RWPE2 (cell line): ENCODE results near the gene BMAL1.

Experiments used
- ATAC-seq: fragments of 200-7000 bp; cut with Tn5 transposase; 3 replicates; pipeline ENCODE4 v1.9.1; 2021; ENCODE audit warnings: low read depth
- DNase-seq: peaks from one replicate; pipeline ENCODE4 v3.0.0-alpha.2; 2020; ENCODE audit warnings: low spot score
- H3K27ac ChIP-seq: fragments of 450-650 bp; 2 replicates; pipeline ENCODE4 v1.5.1; 2017; ENCODE audit warnings: mild to moderate bottlenecking; ENCODE audit not compliant: poor library complexity, severe bottlenecking
- H3K27me3 ChIP-seq: fragments of 250-450 bp; sonication (Bioruptor Pico); 2 replicates; pipeline ENCODE4 v1.5.1; 2021; ENCODE audit warnings: mild to moderate bottlenecking, moderate library complexity; ENCODE audit not compliant: insufficient read depth, poor library complexity, severe bottlenecking
- H3K36me3 ChIP-seq: fragments of 250-450 bp; sonication (Bioruptor Pico); 2 replicates; pipeline ENCODE4 v1.5.1; 2020; ENCODE audit warnings: low read depth, mild to moderate bottlenecking, moderate library complexity
- H3K4me1 ChIP-seq: fragments of 250-450 bp; sonication (Bioruptor Pico); 2 replicates; pipeline ENCODE4 v1.5.1; 2021; ENCODE audit warnings: mild to moderate bottlenecking, moderate library complexity; ENCODE audit not compliant: insufficient read depth, poor library complexity, severe bottlenecking
- H3K4me3 ChIP-seq: fragments of 250-450 bp; sonication (Bioruptor Pico); 2 replicates; pipeline ENCODE4 v1.5.1; 2021; ENCODE audit warnings: mild to moderate bottlenecking, moderate library complexity; ENCODE audit not compliant: severe bottlenecking
- H3K9me3 ChIP-seq: fragments of 250-450 bp; sonication (Bioruptor Pico); 2 replicates; pipeline ENCODE4 v1.5.1; 2021; ENCODE audit warnings: mild to moderate bottlenecking, moderate library complexity; ENCODE audit not compliant: severe bottlenecking
- TF ChIP-seq, protein P1 (sequence below): fragments of 450-650 bp; IDR thresholded peaks from one replicate; pipeline ENCODE4 v1.5.1; 2017; ENCODE audit warnings: mild to moderate bottlenecking, moderate library complexity; ENCODE audit not compliant: poor library complexity, severe bottlenecking

The BMAL1 gene

DNA sequence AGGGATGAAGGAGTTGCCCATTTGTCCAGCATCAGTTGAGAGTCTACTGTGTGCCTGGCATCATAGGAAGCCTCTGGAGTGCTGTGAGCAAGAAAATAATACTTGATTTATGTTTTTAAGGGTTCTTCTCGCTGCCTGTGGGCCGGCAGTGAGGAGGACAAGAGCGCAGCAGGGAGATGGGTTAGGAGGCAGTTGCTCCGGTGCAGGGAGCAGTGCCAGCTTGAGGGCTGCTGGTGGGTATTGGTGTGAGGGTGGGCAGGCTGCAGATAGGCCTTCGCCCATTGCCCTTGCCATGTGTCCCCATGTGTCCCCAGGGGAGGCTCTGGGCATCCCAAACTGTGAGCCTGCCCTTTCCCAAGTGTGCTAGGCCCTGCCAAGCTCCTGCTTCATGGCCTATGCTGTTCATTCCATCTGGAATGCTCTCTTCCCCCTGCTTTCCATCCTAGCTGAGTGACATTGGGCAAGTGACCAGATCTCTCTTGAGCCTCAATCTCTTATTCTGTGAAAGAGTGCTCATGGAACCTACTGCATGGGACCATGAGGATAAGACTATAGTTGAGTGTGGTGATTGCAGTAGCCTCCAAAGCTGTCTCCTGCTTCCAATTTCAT lies 19.8 kb downstream of the BMAL1 start:
- no peak for ATAC-seq
- no peak overlapping the region for H3K4me3 ChIP-seq

DNA sequence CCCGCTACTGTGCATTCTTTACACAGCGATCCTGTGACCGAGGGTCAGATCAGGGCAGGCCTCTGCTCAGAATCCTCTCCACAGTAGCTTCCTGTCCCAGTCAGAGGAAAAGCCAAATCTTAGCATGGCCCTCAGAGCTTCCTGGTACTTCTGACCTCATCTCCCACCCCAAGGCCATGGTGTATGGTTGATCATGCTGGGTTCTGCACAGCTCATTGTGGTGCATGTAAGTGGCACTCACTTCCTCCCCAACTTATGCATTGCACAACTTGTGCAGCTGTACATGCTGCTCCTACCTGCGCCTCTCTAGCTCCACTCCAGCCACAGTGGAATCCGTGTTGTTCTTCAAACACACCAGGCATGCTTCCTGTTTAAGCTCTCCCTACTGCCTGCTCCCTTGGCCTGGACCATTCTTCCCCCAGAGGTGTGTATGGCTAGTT lies 20.3 kb downstream of the BMAL1 start:
- TF ChIP-seq, protein P1, sequence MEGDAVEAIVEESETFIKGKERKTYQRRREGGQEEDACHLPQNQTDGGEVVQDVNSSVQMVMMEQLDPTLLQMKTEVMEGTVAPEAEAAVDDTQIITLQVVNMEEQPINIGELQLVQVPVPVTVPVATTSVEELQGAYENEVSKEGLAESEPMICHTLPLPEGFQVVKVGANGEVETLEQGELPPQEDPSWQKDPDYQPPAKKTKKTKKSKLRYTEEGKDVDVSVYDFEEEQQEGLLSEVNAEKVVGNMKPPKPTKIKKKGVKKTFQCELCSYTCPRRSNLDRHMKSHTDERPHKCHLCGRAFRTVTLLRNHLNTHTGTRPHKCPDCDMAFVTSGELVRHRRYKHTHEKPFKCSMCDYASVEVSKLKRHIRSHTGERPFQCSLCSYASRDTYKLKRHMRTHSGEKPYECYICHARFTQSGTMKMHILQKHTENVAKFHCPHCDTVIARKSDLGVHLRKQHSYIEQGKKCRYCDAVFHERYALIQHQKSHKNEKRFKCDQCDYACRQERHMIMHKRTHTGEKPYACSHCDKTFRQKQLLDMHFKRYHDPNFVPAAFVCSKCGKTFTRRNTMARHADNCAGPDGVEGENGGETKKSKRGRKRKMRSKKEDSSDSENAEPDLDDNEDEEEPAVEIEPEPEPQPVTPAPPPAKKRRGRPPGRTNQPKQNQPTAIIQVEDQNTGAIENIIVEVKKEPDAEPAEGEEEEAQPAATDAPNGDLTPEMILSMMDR, result no peak
- H3K36me3 ChIP-seq, result 0 out of 2 replicates have a peak, but pooled peaks cover 3% of the 10 kb centered on the region
- DNase-seq (no peak), ATAC-seq (no peak)
- H3K9me3 ChIP-seq, result no peaks in the 10 kb centered on the region
- H3K27me3 ChIP-seq, result no peaks in the 10 kb centered on the region
- no peaks in the 10 kb centered on the region for H3K4me1 ChIP-seq
- no peak overlapping the region for H3K4me3 ChIP-seq
- no peak overlapping the region for H3K27ac ChIP-seq

More for the DNA sequence above, 19.8 kb downstream of the BMAL1 start:
- Histone ChIP-seq H3K27ac (no peak overlapping the region), H3K9me3 (no peaks in the 10 kb centered on the region), H3K36me3 (0 out of 2 replicates have a peak, but pooled peaks cover 3% of the 10 kb centered on the region), H3K27me3 (no peaks in the 10 kb centered on the region), H3K4me1 (no peaks in the 10 kb centered on the region)
- DNase-seq, result no peak
- TF ChIP-seq, protein P1, result no peak

DNA sequence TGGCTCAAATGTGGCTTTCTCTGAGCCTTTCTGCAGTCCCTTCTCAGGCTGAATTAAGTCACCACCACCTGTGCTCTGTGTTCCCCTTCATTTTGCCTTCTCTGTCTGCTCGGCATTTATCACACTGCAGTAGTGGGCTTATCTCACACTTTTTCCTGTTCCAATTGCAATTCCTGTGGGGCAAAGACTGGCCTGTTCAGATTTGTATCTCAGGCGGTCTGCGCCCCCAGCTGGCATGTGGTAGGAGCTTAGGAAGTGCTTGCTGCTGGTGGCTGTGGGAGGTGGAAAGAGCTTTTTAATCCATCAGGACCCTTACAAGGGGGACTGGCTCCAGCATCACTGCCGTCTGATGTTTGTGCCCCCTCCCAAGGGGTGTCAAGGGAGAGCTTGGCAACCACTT lies 21.2 kb downstream of the BMAL1 start:
- ATAC-seq (no peak), DNase-seq (no peak)
- 0 out of 2 replicates have a peak, but pooled peaks cover 3% of the 10 kb centered on the region for H3K36me3 ChIP-seq
- H3K27ac ChIP-seq, result no peak overlapping the region
- H3K4me3 ChIP-seq, result no peak overlapping the region
- no peaks in the 10 kb centered on the region for H3K4me1 ChIP-seq
- H3K9me3 ChIP-seq, result no peaks in the 10 kb centered on the region
- no peaks in the 10 kb centered on the region for H3K27me3 ChIP-seq
- TF ChIP-seq, protein P1, result no peak

DNA sequence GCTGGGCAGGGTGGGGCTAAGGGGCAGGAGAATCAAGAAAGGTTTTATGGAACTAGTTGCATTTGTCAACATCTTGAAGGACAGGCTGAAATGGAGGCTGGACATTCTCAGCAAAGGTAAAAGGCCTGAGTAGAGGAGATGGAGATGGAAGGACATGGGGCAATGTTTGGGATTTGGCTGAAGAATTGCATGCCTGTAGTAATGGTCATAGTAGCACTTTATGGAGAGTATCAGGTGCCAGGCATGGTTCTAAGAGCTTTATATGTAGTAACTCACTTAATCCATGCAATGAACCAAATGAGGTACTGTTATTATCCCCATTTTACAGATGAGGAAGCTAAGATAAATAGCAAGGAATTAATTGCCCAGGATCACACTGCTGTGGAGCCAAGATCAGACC lies 23.9 kb downstream of the BMAL1 start:
- Histone ChIP-seq H3K27ac (no peak overlapping the region), H3K9me3 (no peaks in the 10 kb centered on the region)
- no peak for ATAC-seq

More for the DNA sequence above, 23.9 kb downstream of the BMAL1 start:
- Histone ChIP-seq H3K4me1 (no peaks in the 10 kb centered on the region), H3K4me3 (no peak overlapping the region), H3K27me3 (no peaks in the 10 kb centered on the region), H3K36me3 (0 out of 2 replicates have a peak, but pooled peaks cover 3% of the 10 kb centered on the region)
- DNase-seq, result no peak
- TF ChIP-seq, protein P1, result no peak
